H9 (cell line): ENCODE results near the gene ZDHHC24. TPM values are rescaled to one million over a fixed set of nuclear protein-coding genes. Genes with fewer than 3 reads are reported as not detected.

Experiments
- DNase-seq: peaks from one replicate; pipeline ENCODE4 v3.0.0-alpha.2; 2017
- H2AFZ ChIP-seq: one replicate; pipeline ENCODE4 v1.6.1; 2013; ENCODE audit warnings: mild to moderate bottlenecking, low read length, control low read depth, moderate library complexity
- H2AK5ac ChIP-seq: 2 replicates; pipeline ENCODE4 v1.6.1; 2013; ENCODE audit warnings: low read length, control low read depth, mixed read lengths; ENCODE audit not compliant: insufficient read length
- H2BK120ac ChIP-seq: one replicate; pipeline ENCODE4 v1.6.1; 2013; ENCODE audit warnings: low read depth, mild to moderate bottlenecking, low read length, control low read depth, inconsistent platforms; ENCODE audit not compliant: poor library complexity, severe bottlenecking
- H2BK12ac ChIP-seq: 2 replicates; pipeline ENCODE4 v1.6.1; 2013; ENCODE audit warnings: low read length, control low read depth, mixed read lengths, low read depth; ENCODE audit not compliant: insufficient read length
- H2BK15ac ChIP-seq: 2 replicates; pipeline ENCODE4 v1.6.1; 2013; ENCODE audit warnings: low read depth, low read length, control low read depth
- H2BK20ac ChIP-seq: one replicate; pipeline ENCODE4 v1.6.1; 2013; ENCODE audit warnings: low read depth, mild to moderate bottlenecking, low read length, control low read depth, inconsistent platforms; ENCODE audit not compliant: poor library complexity, severe bottlenecking
- H2BK5ac ChIP-seq: 2 replicates; pipeline ENCODE4 v1.6.1; 2013; ENCODE audit warnings: low read length, control low read depth, mixed read lengths; ENCODE audit not compliant: insufficient read length
- H3K14ac ChIP-seq: 2 replicates; pipeline ENCODE4 v1.6.1; 2013; ENCODE audit warnings: low read length, control low read depth; ENCODE audit not compliant: insufficient read depth
- H3K18ac ChIP-seq: 2 replicates; pipeline ENCODE4 v1.6.1; 2013; ENCODE audit warnings: low read depth, mild to moderate bottlenecking, mixed read lengths, low read length, control low read depth; ENCODE audit not compliant: insufficient read length
- H3K23ac ChIP-seq: 2 replicates; pipeline ENCODE4 v1.6.1; 2013; ENCODE audit warnings: low read length, control low read depth, mixed read lengths, low read depth; ENCODE audit not compliant: insufficient read length
- H3K23me2 ChIP-seq: 2 replicates; pipeline ENCODE4 v1.6.1; 2013; ENCODE audit warnings: low read depth, mild to moderate bottlenecking, mixed read lengths, low read length, control low read depth; ENCODE audit not compliant: insufficient read length, poor library complexity, severe bottlenecking
- H3K27ac ChIP-seq: 2 replicates; pipeline ENCODE4 v1.5.1; 2013; ENCODE audit warnings: low read length, control low read depth, mixed read lengths, low read depth; ENCODE audit not compliant: insufficient read length
- H3K27me3 ChIP-seq: 2 replicates; pipeline ENCODE4 v1.6.1; 2013; ENCODE audit warnings: low read length, control low read depth, inconsistent platforms; ENCODE audit not compliant: insufficient read depth
- H3K4ac ChIP-seq: 2 replicates; pipeline ENCODE4 v1.6.1; 2013; ENCODE audit warnings: low read depth, mild to moderate bottlenecking, control low read depth, inconsistent platforms, low read length, moderate library complexity
- H3K4me1 ChIP-seq: 2 replicates; pipeline ENCODE4 v1.6.1; 2013; ENCODE audit warnings: low read length, control low read depth, inconsistent platforms; ENCODE audit not compliant: insufficient read depth
- H3K4me2 ChIP-seq: 2 replicates; pipeline ENCODE4 v1.6.1; 2013; ENCODE audit warnings: low read length, control low read depth, mixed read lengths; ENCODE audit not compliant: insufficient read length, insufficient read depth
- H3K56ac ChIP-seq: 2 replicates; pipeline ENCODE4 v1.6.1; 2013; ENCODE audit warnings: low read depth, mild to moderate bottlenecking, mixed read lengths, low read length, control low read depth; ENCODE audit not compliant: insufficient read length
- H3K79me1 ChIP-seq: 2 replicates; pipeline ENCODE4 v1.6.1; 2013; ENCODE audit warnings: low read depth, mild to moderate bottlenecking, moderate library complexity, low read length, control low read depth, inconsistent platforms; ENCODE audit not compliant: insufficient read depth, poor library complexity, severe bottlenecking
- H3K79me2 ChIP-seq: 2 replicates; pipeline ENCODE4 v1.6.1; 2013; ENCODE audit warnings: low read length, control low read depth, inconsistent platforms; ENCODE audit not compliant: insufficient read depth
- H3K9ac ChIP-seq: 2 replicates; pipeline ENCODE4 v1.6.1; 2013; ENCODE audit warnings: low read length, control low read depth, mixed read lengths; ENCODE audit not compliant: insufficient read length; ENCODE audit errors: extremely low read depth
- H3K9me3 ChIP-seq: one replicate; pipeline ENCODE4 v1.6.1; 2013; ENCODE audit warnings: low read depth, low read length, inconsistent platforms; ENCODE audit not compliant: control insufficient read depth
- H3T11ph ChIP-seq: one replicate; pipeline ENCODE4 v1.6.1; 2013; ENCODE audit warnings: mild to moderate bottlenecking, low read length, control low read depth, inconsistent platforms
- H4K20me1 ChIP-seq: one replicate; pipeline ENCODE4 v1.6.1; 2013; ENCODE audit not compliant: control insufficient read depth, insufficient read length, insufficient read depth
- H4K5ac ChIP-seq: 2 replicates; pipeline ENCODE4 v1.6.1; 2013; ENCODE audit warnings: low read depth, mild to moderate bottlenecking, mixed read lengths, low read length, control low read depth; ENCODE audit not compliant: insufficient read length
- H4K8ac ChIP-seq: replicated peaks from 2 replicates; pipeline ENCODE4 v1.6.1; 2013; ENCODE audit warnings: low read length, control low read depth, mixed read lengths, low read depth; ENCODE audit not compliant: insufficient read length
- H4K91ac ChIP-seq: 2 replicates; pipeline ENCODE4 v1.6.1; 2013; ENCODE audit warnings: low read depth, mild to moderate bottlenecking, moderate library complexity, mixed read lengths, low read length, control low read depth; ENCODE audit not compliant: insufficient read length
- H3K27ac Mint-ChIP-seq, 3 experiments: 2 replicates in 2 of 3; 3 replicates in 1 of 3; pipeline ENCODE4 v1.8.0; 2020 to 2021; ENCODE audit warnings: mixed read lengths in 3 of 3, mild to moderate bottlenecking in 1 of 3, moderate library complexity in 1 of 3
- H3K27me3 Mint-ChIP-seq: 2 replicates; pipeline ENCODE4 v1.8.0; 2021; ENCODE audit warnings: low read depth, mild to moderate bottlenecking, moderate library complexity, mixed read lengths
- H3K36me3 Mint-ChIP-seq, 3 experiments: 2 replicates in 2 of 3; 3 replicates in 1 of 3; pipeline ENCODE4 v1.8.0; 2020 to 2021; ENCODE audit warnings: low read depth in 3 of 3, mixed read lengths in 3 of 3; ENCODE audit not compliant: insufficient read depth in 1 of 3
- H3K4me1 Mint-ChIP-seq, 2 experiments: 2 replicates each; pipeline ENCODE4 v1.8.0; 2020; ENCODE audit warnings: mixed read lengths in 2 of 2
- H3K4me3 Mint-ChIP-seq, 2 experiments: 2 replicates in 1 of 2; 3 replicates in 1 of 2; pipeline ENCODE4 v1.8.0; 2020 to 2021; ENCODE audit warnings: mild to moderate bottlenecking in 2 of 2, mixed read lengths in 2 of 2, moderate library complexity in 1 of 2
- H3K9me3 Mint-ChIP-seq, 2 experiments: 2 replicates in 1 of 2; 3 replicates in 1 of 2; pipeline ENCODE4 v1.8.0; 2020; ENCODE audit warnings: mild to moderate bottlenecking in 2 of 2, mixed read lengths in 2 of 2, moderate library complexity in 1 of 2
- CTCF ChIP-seq: fragments of 200-600 bp; sonication (generic); conservative IDR thresholded peaks from 3 replicates; pipeline ENCODE4 v1.8.0; 2021; ENCODE audit warnings: antibody characterized with exemption, mild to moderate bottlenecking
- WGBS: extraction: QIAGEN DNeasy Blood & Tissue Kit; methylation state at CpG from one replicate; pipeline ENCODE4 v1.1.7; 2013; ENCODE audit warnings: missing lambda C conversion rate, low lambda C conversion rate, mixed read lengths; ENCODE audit not compliant: insufficient read length; ENCODE audit errors: extremely low coverage; 5-methylcytosine and 5-hydroxymethylcytosine counted together
- total RNA-seq: library from RNA; stranded (reverse); gene quantifications from 2 replicates; pipeline ENCODE4 v1.2.1, GENCODE V29; 2021

Gene ZDHHC24
- total RNA-seq, 1 experiment from 2014 or later: 8.9 TPM

- no peaks in the 10 kb centered on the region for H3K27me3 Mint-ChIP-seq
- no peaks in the 10 kb centered on the region for H3K9me3 ChIP-seq
- no peak overlapping the region for H3T11ph ChIP-seq
- no CpG with 5 or more reads among the region's 6 CpGs for WGBS
- H2BK12ac ChIP-seq: no peak overlapping the region
- H2AK5ac ChIP-seq: no peak overlapping the region
- no peak overlapping the region for H2BK5ac ChIP-seq
- H3K9me3 Mint-ChIP-seq: no peaks in the 10 kb centered on the region
- H2BK20ac ChIP-seq: no peak overlapping the region
- peaks cover 12 to 13% of the 10 kb centered on the region in 2 experiments for H3K4me1 Mint-ChIP-seq
- H2BK120ac ChIP-seq: no peak overlapping the region
- H2BK15ac ChIP-seq: no peak overlapping the region
- no peak overlapping the region for H3K4me2 ChIP-seq
- no peaks in the 10 kb centered on the region for H3K79me1 ChIP-seq
- no peak overlapping the region for H3K56ac ChIP-seq
- H3K23me2 ChIP-seq: no peaks in the 10 kb centered on the region
- H3K79me2 ChIP-seq: no peaks in the 10 kb centered on the region
- no peak overlapping the region for H3K4ac ChIP-seq
- no peak overlapping the region for H3K18ac ChIP-seq
- H3K14ac ChIP-seq: no peak overlapping the region
- H3K36me3 Mint-ChIP-seq: peaks cover 2 to 33% (median 24%) of the 10 kb centered on the region in 3 experiments; a peak in 5 of 7 replicates
- TF ChIP-seq CTCF: no peak
- no peak overlapping the region for H3K9ac ChIP-seq
- no peaks in the 10 kb centered on the region for H3K4me1 ChIP-seq
- no peak for DNase-seq
- no peaks in the 10 kb centered on the region for H4K20me1 ChIP-seq
- no peaks in the 10 kb centered on the region for H3K27me3 ChIP-seq
- no peak overlapping the region for H4K5ac ChIP-seq
- peak overlapping the region in 1 of 3 experiments; percentile 68; a peak in 2 of 7 replicates for H3K27ac Mint-ChIP-seq
- no peak overlapping the region for H3K27ac ChIP-seq
- H4K91ac ChIP-seq: no peak overlapping the region
- H3K4me3 Mint-ChIP-seq: no peak overlapping the region
- no peak overlapping the region for H4K8ac ChIP-seq
- no peak overlapping the region for H3K23ac ChIP-seq
- H2AFZ ChIP-seq: no peak overlapping the region
These were observed 13.1 kb downstream of the ZDHHC24 start for GRCh38 chr11:66532784-66533183.
